HG03442 (cell line): Measurements from ENCODE around the gene LAMC3.

ENCODE experiments used
- ATAC-seq: cut with Tn5 transposase; IDR thresholded peaks from one replicate; pipeline ENCODE4 v1.9.1; 2021; ENCODE audit warnings: mild to moderate bottlenecking, moderate library complexity; ENCODE audit not compliant: unreplicated experiment

The LAMC3 gene

DNA sequence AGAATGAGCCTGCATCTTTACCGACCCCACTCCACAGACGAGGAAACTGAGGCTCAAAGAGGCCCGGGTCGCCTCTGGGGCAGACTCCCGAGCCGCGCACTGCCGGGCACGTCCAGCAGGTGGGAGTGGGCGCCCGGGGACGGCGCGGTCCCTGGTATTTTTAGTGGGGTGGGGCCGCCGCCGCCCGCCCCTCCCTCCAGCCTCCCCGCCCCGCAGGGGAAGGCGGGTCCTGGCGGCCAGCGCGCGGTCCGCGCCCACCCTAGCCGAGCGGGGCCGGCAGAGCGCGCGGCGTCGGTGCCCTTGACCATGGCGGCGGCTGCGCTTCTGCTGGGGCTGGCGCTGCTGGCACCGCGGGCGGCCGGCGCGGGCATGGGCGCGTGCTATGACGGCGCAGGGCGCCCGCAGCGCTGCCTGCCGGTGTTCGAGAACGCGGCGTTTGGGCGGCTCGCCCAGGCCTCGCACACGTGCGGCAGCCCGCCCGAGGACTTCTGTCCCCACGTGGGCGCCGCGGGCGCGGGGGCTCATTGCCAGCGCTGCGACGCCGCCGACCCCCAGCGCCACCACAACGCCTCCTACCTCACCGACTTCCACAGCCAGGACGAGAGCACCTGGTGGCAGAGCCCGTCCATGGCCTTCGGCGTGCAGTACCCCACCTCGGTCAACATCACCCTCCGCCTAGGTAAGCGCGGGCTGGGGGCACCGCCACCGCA, at the start of gene LAMC3:
Gene LAMC3 (plus strand): TSS at position 266 of the 710 bp plus-strand sequence. CDS start 41 bp downstream, at position 307.
- no peak for ATAC-seq

DNA sequence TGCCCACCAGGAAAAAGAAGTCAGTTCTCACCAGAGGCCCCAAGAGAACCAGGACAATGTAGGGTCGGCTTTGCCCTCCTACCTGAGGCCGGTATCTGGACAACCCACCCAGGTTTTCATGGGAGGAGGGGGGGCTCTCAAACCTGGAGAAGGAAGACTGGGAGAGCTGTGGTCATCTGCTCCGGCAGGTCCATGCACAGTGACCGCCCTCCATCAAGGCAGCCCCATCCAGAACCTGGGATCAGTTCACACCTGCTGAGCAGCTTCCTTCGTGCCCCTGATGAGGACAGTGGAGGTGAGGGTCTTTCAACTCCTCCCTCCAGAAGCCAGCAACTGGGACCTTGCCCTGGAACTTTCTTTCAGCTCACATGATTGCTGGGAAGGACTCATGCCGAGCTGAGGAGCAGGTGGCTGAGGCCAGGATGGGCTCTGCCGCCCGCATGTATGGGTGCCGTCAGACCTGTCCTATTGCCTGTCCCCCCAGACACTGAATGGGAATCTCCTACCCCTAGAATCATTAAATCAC, 49.1 kb upstream of the LAMC3 start:
- no peak for ATAC-seq

DNA sequence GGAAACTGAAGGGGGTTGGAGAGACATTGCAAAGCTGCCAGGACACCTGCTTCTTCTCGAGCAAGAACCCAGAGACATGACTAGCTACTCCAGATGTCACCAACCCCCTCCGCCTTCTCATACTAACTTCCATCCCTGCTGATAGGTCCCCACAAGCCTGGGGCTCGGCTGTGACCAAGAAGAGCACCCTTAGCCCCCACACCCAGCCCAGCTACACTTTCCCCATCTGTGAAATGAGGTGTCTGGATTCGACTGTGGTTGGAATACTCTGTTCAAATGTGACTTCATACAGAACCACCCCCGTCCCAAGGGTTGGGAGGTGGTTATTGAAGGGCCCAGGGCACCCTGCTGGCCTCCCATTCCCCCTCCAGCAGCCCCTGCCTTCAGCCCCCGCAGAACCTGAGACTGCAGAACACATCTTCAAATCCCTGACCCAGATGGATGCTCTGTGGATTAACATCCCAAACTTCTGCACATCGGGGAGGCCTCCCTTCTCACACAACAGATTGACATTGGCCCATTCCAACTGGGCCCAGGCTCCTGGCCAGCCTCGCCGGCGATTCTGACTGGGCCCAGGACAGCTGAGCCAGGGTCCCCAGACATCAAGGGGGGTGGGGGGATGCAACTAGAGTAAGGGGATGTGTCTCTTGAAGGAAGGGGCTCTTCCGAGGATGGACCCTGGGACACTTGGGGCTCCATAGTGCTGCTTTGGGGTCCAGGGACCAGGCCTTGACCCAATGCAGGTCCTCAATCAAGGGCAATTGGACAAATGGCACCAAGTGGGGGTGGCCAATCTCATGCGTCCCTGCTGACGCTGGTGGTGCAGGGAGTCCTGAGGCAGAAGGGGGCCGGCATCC, 48.2 kb upstream of the LAMC3 start:
- ATAC-seq = no peak

DNA sequence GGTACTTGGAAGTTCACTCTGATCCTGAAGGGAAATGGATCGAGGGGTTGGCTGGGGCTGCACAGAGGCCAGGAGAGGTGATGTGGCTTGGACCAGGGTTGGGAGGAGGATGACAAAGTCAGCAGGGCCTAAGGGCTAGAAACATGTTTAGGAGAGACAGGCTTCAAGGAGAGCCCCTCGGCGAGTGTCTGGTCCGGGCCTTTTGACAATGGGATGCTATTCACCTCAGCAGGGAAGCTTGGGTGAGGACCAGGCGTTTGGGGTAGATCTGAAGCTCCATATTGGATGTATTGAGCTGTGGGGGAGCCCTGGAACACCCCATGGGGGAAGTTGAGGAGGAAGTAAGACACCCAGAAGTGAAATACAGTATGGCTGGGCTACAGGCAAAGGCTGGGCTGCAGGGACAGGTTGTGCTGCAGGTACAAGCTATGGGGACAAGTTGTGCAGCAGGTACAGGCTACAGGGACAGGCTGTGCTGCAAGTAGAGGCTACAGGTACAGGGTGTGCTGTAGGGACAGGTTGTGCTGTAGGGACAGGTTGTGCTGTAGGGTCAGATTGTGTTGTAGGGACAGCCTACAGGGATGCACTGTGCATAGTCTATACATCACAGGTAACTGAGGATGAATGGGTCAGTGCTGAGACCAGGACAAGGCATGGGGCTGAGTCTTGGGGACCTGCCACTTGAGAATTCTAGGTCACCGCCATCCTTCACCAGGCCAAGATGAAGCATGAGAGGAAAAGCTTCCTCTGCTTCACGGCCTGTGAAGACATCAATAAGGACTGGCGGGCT, 47.3 kb upstream of the LAMC3 start:
- ATAC-seq = no peak

DNA sequence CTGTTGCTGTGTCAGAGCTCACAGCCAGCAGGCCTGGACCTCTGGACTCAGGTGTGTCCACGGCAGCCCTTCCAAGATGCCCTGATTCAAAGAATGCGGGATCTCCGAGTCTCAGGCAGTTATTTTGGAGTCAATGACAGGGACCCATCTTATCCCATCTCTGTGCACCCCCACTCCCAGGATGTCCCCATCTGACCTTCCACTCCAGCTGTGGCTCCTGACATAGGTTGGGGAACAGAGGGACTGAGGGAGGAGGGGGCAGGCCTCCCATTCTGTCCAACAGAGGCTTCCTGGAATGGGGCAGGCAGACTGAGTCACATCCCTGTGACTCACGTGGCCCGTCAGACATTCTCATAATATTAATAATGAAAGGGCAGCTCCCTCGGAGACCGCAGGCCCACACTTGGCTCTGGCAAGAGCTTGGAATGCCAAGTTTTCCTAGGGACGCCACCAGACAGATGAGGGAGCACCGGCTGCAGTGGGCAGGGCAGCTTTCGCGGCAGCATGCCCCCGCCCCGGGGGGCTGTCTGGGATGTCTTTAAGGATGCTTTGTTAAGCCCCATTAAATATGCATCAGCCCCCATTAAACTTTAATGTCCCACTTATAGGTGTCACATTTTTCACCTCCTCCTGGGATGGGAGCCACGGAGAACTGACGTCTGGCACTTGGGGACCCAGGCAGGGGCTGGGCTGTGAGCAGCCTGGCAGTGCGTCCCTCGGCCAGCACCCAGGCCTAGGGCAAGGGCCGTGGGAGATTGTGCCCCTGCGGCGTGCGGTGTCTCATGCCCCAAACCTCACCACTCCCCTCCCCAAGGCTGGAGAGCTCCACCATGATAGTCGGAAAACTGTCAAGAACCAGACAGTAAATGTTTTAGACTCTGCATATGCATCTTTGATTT, 46.3 kb upstream of the LAMC3 start:
- ATAC-seq = no peak

- no peak for ATAC-seq
Measured at GRCh38 chr9:130963337-130963908, 45.6 kb upstream of the LAMC3 start.

- ATAC-seq = no peak
Measured at GRCh38 chr9:130963916-130964315, 45.1 kb upstream of the LAMC3 start.

DNA sequence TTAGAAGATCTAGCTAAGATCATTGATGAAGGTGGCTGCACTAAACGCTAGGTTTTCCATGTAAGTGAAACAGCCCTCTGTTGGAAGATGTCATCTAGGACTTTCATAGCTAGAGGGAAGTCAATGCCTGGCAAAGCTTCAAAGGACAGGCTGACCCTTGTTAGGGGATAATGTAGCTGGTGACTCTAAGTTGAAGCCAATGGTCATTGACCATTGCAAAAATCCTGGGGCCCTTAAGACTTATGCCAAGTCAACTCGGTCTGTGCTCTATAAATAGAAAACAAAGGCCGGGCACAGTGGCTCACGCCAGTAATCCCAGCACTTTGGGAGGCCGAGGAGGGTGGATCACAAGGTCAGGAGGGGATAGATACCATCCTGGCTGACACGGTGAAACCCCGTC, 43.3 kb upstream of the LAMC3 start:
- ATAC-seq = no peak

GRCh38 chr9:130970052-130970451, 38.9 kb upstream of the LAMC3 start:
- no peak for ATAC-seq

- no peak for ATAC-seq
Measured at GRCh38 chr9:130970855-130971254, 38.1 kb upstream of the LAMC3 start.

DNA sequence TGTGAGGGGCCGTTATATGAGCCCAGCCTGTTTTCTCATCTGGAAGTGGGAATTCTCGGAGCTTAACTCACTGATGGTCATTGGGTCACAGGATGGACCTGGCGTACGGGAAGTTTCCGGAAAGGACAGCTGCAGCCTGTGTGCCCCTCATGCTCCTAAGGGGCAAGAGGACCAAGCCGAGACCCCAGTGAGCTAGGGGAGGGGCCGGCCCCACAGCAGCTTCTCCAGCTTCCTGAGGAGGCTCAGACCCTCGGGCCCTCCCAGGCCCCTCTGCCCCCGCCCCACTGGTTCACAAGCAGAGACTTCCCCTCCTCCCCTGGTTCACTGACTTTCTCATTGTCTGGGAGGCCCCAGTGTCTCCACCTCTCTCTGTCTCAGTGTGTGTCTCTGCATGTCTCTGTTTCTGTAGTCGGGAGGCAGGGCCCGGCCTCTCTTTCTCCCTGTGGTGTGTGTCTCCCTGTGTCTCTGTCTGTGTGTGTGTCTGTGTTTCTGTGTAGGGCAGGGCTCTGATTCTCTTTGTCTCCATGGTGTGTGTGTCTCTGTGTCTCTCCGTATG, 37.6 kb upstream of the LAMC3 start:
- no peak for ATAC-seq

DNA sequence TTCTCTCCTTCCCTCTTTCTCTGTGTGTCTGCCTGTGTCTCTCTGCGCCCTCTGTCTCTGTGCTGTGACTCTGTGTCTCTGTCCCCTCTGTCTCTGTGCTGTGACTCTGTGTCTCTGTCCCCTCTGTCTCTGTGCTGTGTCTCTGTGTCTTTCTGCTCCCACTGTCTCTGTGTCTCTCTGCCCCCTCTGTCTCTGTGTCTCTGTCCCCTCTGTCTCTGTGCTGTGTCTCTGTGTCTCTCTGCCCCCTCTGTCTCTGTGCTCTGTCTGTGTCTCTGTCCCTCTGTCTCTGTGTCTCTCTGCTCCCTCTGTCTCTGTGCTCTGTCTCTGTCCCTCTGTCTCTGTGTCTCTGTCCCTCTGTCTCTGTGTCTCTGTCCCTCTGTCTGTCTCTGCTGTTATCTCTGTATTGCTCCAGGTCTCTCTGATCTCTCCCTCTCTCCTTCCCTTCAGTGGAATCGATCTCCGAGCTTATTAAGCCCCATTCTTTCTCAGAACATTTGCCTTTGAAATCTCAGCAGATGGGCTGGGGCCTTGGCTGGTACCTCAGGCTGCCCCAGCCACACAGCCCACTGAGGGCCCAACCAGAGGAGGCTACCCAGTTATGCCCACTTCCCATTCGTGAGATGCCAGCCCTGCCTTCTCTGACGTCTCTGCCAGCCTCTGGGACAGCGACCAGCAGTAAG, 36.6 kb upstream of the LAMC3 start:
- ATAC-seq = no peak

DNA sequence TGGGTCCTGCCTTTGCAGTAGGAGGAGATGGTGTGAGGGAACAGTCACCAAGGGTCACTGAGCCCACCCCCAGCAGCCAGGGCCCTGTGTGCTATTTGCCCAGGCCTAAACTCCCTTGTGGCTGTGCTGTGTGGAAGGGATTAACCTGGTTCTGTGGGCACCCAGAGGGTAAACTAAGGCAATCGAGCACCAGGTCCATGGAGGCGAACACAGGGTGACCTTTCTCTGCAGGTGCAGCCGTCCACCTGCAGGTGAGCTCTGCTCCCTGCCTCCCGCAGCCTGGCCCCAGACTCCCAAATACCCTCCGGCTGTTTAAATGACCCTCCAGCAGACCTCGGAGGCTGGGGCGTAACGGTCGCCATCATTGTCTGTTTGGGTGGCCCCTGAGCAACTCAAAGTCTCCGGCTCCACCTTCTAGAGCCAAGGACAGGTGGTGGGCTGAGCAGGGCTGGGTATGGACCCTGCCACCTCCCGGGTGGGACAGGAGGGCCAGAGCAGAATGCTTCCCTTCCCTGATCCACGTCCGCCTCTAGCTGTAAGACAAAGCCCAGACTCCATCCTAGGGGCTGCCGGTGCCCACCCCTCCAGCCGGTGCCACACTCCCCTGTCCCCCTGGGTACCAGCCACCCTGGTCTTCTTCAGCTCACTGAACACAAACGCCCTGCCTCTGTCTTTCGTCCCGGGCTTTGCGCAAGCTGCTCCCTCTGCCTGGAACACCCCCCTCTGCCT, 35.9 kb upstream of the LAMC3 start:
- ATAC-seq = no peak

DNA sequence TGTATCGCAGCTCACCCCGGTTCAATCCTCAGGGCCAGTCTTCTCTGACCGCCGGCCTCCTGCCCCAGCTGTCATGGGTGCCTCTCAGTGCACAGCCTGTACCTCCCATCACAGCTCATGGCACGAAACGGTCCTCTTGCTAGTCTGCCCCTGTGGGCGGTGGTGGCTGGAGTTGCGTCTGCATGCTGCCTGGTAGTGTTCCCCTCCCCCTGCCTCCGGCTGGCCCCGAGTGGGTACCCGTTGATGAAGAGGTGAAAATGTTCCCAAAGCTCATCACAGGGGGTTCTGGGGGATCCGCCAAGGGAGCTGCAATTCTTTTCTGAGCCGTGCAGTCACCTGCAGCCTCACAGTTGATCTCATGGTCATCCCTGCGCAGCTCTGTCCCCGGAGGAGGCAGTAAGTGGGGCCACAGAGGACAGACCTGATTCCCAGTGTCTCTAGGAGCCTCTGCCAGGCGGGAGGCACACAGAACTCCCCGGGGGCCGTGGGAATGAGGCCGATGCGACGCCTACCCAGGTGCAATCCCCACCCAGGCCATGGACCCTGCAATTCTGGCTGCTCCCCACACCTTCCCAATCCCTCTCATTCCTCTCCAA, 35.2 kb upstream of the LAMC3 start:
- ATAC-seq = no peak

DNA sequence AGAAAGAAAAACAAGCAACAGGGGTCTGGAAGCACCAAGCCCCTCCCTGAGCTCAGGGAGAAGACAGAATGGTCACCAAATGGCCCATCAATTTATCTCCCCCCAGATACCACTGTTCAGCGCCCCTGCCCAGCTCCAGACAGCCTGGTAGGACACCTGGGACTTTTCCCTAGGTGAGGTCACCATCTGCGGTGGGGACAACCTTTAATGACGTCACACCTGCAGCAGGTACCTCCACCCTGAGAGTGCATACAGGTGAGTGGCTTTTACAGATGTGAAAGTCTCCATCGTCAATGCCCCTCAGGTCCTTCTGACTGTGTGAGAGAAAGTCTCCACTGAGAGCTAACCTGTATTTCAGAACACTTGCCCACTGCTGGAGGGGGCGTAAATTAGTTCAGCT, 34.3 kb upstream of the LAMC3 start:
- no peak for ATAC-seq

DNA sequence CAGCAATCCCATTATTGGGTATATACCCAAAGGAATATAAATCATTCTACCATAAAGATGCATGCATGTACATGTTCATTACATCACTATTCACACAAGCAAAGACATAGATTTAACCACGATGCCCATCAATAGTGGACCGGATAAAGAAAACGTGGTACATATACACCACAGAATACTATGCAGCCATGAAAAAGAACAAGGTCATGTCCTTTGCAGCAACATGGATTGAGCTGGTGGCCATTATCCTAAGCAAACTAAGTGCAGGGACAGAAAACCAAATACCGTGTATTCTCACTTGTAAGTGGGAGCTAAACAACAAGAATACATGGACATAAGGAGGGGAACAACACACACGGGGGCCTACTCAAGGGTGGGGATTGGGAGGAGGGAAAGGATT, 33.8 kb upstream of the LAMC3 start:
- ATAC-seq = no peak

- ATAC-seq = no peak
Measured at GRCh38 chr9:130975932-130976841, 32.8 kb upstream of the LAMC3 start.
